Measurements from ENCODE around the gene CRYBA4. TPM values are rescaled to one million over a fixed set of nuclear protein-coding genes. Genes with fewer than 3 reads are reported as not detected.

Gene CRYBA4
- total RNA-seq, 2 experiments from 2014 or later: not detected

DNA sequence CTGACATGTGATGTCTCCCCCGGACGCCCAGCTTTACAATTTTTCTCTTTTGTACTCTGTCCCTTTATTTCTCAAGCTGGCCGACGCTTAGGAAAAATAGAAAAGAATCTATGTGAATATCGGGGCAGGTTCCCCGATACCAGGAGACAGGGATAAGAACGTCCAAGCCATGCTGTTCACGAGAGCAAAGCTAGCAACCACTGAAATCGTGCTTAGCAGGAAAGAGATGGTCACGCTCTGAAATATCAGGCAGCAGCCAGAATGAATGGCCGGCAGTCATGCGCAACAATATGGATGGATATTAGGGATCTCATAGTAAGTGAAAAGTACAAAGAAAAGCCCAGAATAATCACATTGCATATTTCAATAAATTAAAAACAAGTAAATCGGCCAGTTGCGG lies 7.4 kb upstream of the CRYBA4 start:
- Histone ChIP-seq H3K4me1 (ENCODE audit: insufficient read depth, low read length) (peaks cover 22% of the 10 kb centered on the region), H3K36me3 (ENCODE audit: insufficient read depth, low read length) (no peaks in the 10 kb centered on the region), H3K27ac (ENCODE audit: low read depth in 1 of 2, low read length in 2 of 2) (no peak overlapping the region), H3K9me3 (ENCODE audit: control insufficient read depth in 1 of 2, insufficient read depth in 1 of 2, low read length in 2 of 2) (no peaks in the 10 kb centered on the region), H3K4me3 (ENCODE audit: low read length) (no peak overlapping the region), H3K27me3 (ENCODE audit: control insufficient read depth in 1 of 2, insufficient read depth in 2 of 2, low read length in 2 of 2) (no peaks in the 10 kb centered on the region)
- no peak for ATAC-seq (ENCODE audit: poor library complexity)
- DNase-seq: no peak
- no peak overlapping the region for H3K4me3 Mint-ChIP-seq
- ChIA-PET POLR2A (no interaction called here), CTCF (no interaction called here)
- H3K4me1 Mint-ChIP-seq (ENCODE audit: low read depth): peaks cover 9% of the 10 kb centered on the region
- no peak overlapping the region for H3K27ac Mint-ChIP-seq
- H3K27me3 Mint-ChIP-seq: no peaks in the 10 kb centered on the region
- H3K36me3 Mint-ChIP-seq (ENCODE audit: low read depth): no peaks in the 10 kb centered on the region
- intact Hi-C loops (cut with DNase I, micrococcal nuclease): no loop called here
- TF ChIP-seq, protein P1, sequence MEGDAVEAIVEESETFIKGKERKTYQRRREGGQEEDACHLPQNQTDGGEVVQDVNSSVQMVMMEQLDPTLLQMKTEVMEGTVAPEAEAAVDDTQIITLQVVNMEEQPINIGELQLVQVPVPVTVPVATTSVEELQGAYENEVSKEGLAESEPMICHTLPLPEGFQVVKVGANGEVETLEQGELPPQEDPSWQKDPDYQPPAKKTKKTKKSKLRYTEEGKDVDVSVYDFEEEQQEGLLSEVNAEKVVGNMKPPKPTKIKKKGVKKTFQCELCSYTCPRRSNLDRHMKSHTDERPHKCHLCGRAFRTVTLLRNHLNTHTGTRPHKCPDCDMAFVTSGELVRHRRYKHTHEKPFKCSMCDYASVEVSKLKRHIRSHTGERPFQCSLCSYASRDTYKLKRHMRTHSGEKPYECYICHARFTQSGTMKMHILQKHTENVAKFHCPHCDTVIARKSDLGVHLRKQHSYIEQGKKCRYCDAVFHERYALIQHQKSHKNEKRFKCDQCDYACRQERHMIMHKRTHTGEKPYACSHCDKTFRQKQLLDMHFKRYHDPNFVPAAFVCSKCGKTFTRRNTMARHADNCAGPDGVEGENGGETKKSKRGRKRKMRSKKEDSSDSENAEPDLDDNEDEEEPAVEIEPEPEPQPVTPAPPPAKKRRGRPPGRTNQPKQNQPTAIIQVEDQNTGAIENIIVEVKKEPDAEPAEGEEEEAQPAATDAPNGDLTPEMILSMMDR (IDR thresholded peaks at IDR 0.05): no peak
- no peaks in the 10 kb centered on the region for H3K9me3 Mint-ChIP-seq

DNA sequence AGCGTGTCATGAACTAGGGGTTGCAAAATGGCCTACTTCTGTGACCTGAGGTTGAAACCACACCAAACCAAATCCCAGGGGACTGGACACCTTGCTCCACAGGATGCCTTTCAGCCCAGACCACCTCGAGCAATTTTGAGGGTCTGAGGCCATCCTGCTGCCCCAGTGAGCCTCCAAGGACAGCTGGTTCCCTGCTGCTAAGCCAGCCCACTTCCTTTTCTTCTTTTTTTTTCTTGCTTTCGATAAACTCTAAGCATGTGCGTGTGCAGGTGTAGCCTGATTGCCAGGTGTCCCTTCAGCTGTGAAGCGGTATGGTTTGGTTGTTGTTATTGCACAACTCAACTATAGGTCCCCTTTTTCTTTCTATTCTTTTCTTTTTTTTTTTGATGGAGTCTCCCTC lies 6.6 kb upstream of the CRYBA4 start:
- Mint-ChIP-seq H3K27me3 (no peaks in the 10 kb centered on the region), H3K4me3 (no peak overlapping the region), H3K9me3 (no peaks in the 10 kb centered on the region), H3K4me1 (ENCODE audit: low read depth) (peaks cover 7% of the 10 kb centered on the region), H3K27ac (no peak overlapping the region), H3K36me3 (ENCODE audit: low read depth) (no peaks in the 10 kb centered on the region)
- Histone ChIP-seq H3K4me3 (ENCODE audit: low read length) (no peak overlapping the region), H3K27ac (ENCODE audit: low read depth in 1 of 2, low read length in 2 of 2) (no peak overlapping the region), H3K36me3 (ENCODE audit: insufficient read depth, low read length) (no peaks in the 10 kb centered on the region), H3K27me3 (ENCODE audit: control insufficient read depth in 1 of 2, insufficient read depth in 2 of 2, low read length in 2 of 2) (no peaks in the 10 kb centered on the region), H3K9me3 (ENCODE audit: control insufficient read depth in 1 of 2, insufficient read depth in 1 of 2, low read length in 2 of 2) (no peaks in the 10 kb centered on the region), H3K4me1 (ENCODE audit: insufficient read depth, low read length) (peaks cover 14% of the 10 kb centered on the region)
- ATAC-seq (ENCODE audit: poor library complexity) (no peak), DNase-seq (no peak)
- POLR2A ChIA-PET: no interaction called here
- CTCF ChIA-PET: no interaction called here
- TF ChIP-seq, protein P1 (IDR thresholded peaks at IDR 0.05): no peak
- intact Hi-C loops (cut with DNase I, micrococcal nuclease): no loop called here

DNA sequence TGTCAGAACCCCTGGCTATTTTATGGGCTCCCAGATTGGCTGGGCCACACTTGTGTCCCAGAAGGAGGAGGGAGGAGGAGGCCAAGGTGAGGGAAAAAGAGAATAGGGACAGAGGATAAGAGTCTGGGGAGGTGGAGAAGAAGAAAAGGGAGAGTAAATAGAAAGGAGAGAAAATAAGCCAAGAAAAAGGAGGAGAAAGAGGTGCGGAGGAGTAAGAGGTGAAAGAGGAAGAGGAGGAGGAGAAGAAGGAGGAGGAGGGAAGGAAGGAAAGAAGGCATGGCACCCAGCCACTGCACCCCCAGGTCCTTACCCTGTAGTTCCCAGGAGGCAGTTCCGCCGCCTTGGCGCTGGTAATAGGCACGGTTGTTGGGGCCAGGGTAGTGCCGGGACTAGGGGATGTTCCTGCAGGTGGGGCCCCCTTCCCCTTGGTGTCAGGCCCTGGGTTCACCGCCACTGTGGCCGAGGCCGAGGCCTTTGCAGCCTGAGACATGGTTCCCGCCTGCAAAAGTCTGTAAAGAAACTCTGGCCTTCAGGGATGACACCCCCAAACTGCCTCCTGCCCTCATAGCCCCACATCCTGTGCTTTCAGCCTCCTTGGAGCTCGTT lies 5.8 kb upstream of the CRYBA4 start:
- Mint-ChIP-seq H3K9me3 (no peaks in the 10 kb centered on the region), H3K27ac (no peak overlapping the region)

More for the DNA sequence above, 5.8 kb upstream of the CRYBA4 start:
- Mint-ChIP-seq H3K36me3 (ENCODE audit: low read depth) (no peaks in the 10 kb centered on the region), H3K27me3 (no peaks in the 10 kb centered on the region), H3K4me1 (ENCODE audit: low read depth) (no peaks in the 10 kb centered on the region), H3K4me3 (no peak overlapping the region)
- H3K27me3 ChIP-seq (ENCODE audit: control insufficient read depth in 1 of 2, insufficient read depth in 2 of 2, low read length in 2 of 2): no peaks in the 10 kb centered on the region
- ATAC-seq (ENCODE audit: poor library complexity) (no peak), DNase-seq (no peak)
- intact Hi-C loops (cut with DNase I, micrococcal nuclease): no loop called here
- H3K36me3 ChIP-seq (ENCODE audit: insufficient read depth, low read length): no peaks in the 10 kb centered on the region
- no peak overlapping the region for H3K27ac ChIP-seq (ENCODE audit: low read depth in 1 of 2, low read length in 2 of 2)
- H3K4me1 ChIP-seq (ENCODE audit: insufficient read depth, low read length): peaks cover 6% of the 10 kb centered on the region
- H3K4me3 ChIP-seq (ENCODE audit: low read length): no peak overlapping the region
- CTCF ChIA-PET: no interaction called here
- POLR2A ChIA-PET: no interaction called here
- TF ChIP-seq, protein P1 (IDR thresholded peaks at IDR 0.05): no peak
- H3K9me3 ChIP-seq (ENCODE audit: control insufficient read depth in 1 of 2, insufficient read depth in 1 of 2, low read length in 2 of 2): no peaks in the 10 kb centered on the region
